Activated CD4-positive, alpha-beta T cell treated with anti-CD3 and anti-CD28 coated beads, Interleukin-2, amount 50 U/mL, for 4 hours (primary cell): ENCODE data around the gene KIF5C.

Experiments used
- DNase-seq, 2 experiments: peaks; one replicate each; pipeline ENCODE4 v3.0.0-alpha.2; 2020

Gene KIF5C

DNA sequence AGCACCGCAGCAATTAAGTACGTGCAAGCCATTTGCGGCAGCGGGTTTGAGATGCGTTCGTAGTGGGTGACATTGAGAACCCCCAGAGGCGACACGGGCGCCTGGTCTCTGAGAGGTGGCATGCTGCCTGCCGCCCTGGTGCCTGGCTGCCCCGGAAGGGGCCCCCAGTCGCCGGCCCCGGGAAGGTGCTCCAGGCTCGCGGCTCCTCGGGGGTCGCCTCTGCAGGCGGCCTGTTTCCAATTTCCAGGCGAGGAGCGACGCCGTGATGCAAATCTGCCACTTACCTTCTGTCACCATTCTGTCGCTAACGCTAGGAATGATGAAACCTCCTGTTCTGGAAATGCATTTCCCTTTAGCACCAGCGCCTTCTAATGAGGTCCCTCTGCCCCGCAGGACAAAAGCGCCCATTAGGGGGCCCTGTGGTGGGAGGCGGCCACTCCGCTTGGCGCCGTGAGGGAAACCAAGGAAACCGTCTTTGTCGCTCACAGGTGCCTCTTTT lies 13.0 kb downstream of the KIF5C start:
- DNase-seq = no peak

DNA sequence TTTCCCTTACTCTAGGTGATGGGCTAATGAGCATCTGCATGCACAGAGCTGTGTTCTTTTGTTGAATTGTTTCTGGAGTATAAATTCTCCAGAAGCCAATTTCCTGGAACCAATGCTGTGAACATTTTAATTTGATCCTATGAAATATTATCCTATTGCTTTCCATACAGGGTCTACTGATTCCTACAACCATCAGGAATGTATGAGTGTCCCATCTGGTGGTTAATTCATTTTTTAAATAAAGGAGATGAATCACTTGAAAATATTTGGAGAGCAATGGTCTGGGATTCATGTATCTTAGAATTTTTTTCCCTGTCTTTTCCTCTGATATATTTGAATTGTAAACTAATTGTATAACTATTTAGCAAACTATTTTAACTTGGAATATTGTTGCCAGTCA lies 14.0 kb downstream of the KIF5C start:
- no peak for DNase-seq

DNA sequence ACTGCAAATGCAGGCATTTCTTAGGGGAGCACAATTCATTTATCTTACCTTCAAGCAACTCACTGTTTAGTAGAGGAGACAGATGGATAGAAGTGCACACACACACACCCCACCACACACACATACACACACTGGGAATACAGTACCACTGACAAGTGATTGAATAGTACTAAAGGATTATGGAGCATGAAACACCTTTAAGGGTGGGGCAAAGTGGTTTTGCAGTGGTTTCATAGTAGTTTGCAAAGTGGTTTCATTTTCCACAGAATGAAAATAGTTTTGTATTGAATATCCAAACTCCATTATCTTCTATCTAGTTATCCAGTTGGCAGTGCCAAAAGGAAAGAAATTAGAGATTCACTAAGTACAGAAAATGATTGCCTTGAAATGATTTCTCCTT lies 18.9 kb downstream of the KIF5C start:
- no peak for DNase-seq

DNA sequence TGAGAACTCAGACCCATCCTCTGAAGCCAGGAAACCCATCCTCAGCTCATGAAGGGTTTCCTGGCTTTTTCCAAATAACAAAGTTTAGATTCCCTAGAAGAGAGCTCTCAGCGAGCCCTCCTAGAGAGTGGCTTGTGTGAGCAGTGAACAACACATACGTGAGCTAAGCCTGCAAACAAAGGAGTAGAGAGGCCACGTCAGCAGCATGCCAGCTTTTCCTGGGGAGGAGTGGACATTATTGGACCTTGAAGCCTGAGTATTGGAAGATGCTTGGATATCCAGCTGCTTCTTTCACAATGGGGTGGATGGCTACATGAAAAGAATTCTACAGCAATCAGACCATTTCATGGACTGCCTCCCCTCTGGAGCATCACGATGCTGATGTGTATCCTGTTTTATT lies 21.1 kb downstream of the KIF5C start:
- no peak for DNase-seq

DNA sequence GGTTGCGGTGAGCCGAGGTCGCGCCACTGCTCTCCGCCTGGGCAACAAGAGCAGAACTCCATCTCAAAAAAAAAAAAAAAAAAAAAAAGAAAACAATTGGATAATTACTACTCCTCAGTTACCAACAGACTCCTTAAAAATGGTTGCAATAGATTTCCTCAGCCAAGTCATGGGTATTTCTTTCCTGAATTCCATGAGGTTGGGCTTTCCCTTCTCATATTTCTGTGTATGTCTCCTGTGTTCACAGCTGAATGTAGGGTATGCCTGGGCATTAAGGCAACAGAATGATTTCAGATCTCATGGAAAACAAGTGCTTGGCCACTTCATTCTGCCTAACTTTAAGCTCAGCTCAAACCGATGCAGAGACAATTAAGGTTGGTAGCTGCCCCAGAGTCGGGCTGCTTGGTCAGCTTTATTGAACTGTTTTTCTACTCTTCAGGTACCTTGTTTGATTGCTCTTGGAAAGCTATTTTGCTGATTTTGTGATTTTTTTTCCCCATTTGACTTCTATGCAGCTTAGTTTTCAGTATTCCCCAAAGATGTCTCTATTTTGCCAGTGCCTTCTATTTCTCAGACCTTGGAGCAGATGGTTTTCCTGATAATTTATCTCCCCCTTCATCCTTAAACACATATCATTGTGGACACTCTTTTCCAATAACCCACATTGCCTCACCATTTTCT lies 24.8 kb downstream of the KIF5C start:
- no peak for DNase-seq

DNA sequence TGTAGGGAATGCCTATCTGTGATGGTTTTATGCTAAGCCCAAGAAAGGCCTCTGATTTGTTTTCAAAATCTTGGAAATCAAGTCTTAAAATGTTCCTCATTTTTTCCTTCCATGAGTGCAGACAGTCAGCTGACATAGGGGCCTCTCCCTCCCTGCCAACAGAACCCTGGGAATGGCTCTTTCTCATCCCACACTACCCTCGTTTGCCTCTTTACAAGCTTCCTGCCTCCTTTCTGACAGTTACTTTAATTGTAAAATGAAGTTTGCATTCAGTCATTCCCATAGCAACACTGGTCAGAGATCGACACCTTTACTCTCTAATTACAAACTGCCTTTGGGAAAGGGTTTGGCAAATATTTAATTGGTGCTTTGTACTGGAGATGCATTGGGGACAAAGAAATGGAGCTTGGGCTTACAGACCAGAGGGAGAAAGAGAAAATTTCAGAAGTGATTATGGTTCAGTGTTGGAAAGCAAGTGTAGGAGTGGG lies 25.4 kb downstream of the KIF5C start:
- no peak for DNase-seq

DNA sequence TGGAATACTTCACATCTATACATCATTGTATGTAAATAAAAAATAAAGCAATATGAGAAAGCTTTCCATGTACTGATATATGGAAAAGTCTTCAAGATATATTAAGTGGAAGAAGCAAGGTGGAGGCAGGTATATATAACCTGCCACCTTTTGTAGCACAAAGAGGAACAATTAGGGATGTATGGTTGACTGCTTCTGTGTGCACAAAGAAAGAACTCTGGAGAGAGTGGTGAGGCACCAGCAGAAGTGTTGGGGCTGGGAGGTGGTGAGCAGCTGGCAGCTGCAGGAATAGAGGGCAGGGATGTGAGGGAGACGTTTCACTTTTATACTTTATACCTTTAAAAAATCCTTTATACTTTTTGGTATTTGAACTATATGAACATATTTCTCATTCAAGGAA lies 26.1 kb downstream of the KIF5C start:
- no peak for DNase-seq

DNA sequence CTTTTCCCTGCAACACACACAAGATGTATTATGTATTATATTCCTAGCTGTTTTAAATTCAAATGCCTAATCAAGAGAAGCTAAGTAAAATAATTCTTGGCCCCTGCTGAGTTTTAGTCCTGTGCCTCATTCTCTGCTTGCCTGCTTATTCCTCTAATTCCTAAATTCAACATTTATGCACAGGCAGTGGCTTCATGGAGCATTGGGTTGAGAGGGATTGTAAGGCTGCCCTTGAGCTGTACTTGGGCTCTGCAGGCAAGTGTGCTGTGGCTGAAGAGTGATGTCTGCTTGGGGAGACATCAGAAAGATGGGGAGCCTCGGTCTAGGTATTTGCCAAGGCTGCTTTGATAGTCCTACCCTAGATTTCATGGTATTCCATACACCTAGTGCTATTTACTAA lies 27.8 kb downstream of the KIF5C start:
- DNase-seq = no peak

DNA sequence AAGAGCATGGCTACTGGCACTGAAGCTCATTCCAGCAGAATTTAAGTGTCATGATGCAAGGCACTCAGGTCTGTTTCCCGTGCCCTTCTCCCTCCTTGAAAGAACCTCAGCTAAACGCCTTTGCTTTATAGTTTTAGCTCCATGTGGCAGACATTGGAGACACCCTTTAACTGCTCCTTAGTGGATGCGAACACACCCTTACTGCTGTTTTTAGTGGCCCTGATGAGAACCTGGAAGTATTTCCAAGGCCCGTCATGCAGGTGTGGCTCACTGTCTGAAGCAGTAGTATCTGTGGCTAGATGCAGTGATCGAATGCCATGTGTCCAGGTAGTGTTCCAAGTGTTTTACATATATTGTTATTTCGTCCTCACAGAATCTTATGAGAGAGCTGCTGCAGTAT lies 28.3 kb downstream of the KIF5C start:
- DNase-seq = no peak

DNA sequence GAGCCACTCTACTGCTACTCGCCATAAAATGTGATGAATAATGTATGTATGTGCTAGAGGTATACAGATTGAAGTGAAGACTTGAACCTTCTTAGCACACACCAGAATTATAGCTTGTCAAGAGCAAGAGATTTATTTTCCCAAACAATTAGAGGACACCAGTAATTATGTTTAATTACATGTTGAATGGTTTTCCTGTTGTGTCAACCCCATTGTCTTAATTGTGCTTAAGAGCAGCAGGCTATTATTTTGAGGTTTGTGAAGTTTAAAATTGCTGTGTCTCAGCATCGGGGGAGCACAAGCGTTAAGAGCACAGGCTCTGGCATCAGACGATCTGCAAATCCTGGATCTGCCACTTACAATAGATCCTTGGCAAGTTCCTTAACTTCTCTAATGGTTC lies 29.0 kb downstream of the KIF5C start:
- DNase-seq = no peak

DNA sequence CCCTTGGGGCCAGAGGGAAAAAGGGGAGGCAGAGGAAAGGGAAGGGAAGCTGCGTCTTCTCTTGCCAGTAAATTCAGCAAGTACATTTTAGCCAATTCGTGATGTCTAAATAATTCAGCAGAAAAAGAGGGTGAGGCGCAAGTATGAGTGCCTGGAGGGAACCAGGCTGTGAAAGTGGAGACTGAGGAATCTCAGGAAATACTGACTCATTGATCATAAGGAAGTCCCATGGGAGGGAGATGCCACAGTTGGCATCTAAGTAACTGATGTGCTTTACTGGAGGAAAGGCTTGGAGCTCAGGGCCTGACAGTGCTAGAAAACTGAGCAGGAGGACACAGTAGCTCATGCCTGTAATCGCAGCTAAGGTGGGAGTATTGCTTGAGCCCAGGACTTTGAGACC lies 31.1 kb downstream of the KIF5C start:
- no peak for DNase-seq

DNA sequence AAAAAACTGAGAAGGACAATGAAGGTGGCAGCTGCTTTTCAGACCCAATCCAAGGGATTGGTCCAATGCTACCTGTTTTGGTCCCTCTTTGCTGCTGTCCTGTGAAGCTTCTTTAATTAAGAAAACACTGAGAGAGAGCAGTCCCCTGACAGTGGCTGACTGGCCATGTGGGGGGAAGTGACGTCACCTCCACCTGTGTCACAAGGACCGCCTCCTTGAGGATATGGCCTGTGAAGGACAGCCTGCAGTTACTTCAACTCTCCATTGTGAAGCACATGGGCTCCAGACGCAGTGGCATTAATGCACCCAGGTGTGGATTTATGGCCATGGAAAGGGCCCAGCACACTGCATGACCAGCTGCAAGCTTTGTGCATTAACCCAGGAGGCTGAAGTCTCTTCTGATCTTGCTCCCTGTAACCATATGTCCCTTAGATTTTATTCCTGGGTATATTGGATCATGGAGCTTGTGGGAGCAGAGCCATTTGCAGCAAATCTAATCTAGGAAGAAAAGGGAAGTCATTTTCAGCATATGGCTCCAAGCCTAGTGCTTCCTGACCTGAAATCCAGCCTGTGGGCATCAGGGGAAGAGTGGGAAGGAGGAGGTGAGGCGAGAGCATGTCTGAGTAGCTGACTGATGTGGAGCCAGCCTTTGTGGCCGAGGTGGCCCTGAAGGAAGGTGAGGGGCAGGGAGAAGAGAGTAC lies 32.2 kb downstream of the KIF5C start:
- DNase-seq = no peak

DNA sequence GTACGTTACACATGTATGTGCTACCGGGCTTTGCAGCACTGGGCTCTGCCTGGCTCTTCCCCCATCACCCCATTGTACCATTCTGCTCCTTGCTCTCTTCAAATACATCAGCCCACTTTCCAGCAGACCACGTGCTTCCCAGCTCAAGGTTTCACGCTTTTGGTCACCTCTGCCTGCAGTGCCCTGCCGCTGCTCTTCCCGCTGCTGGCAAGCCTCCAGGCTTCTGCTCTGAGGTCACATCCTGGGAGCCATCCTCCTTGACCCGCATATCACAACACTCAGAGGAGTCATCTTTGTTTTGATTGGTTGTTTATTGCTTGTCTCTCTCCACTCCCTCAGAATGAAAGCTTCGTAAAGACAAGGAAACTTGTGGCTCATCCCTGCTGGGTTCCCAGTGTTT lies 34.1 kb downstream of the KIF5C start:
- DNase-seq = no peak

DNA sequence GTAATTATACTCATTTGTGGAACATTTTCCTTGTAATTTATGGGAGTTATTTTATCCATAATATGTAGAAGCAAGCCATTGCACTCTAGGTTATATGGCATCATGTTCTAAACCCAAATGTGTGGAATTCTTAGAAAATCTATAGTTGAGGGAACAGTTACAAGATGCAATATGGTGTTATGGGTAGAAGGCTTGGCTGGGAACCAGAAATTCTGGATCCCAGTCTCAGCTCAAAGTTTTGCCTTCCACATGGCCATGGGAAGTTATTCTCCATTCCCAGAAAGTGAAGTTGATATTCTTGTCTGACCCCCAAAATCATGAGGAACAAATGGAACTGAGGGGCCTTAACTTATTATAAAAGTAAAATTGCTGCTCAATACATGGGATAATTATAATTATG lies 38.0 kb downstream of the KIF5C start:
- DNase-seq = no peak

DNA sequence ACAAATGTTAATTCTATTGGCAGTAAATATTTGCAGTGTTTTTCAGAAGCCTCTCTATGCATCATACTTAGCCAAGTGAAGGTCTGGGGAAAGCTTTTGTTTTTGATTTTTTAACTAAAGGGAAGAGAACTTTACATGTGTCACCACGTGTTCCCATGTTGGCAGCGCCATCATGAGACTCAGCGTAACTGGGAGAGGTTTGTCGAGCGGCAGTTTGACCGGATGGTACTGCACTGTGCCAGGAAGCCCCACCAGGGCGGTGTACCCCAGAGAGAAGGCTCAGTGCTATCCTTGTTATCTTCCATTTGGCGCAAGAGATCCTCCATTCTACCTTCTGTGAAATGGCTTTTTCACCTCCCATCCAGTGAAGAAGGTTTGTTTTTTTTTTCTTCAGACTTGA lies 38.5 kb downstream of the KIF5C start:
- DNase-seq = no peak

DNA sequence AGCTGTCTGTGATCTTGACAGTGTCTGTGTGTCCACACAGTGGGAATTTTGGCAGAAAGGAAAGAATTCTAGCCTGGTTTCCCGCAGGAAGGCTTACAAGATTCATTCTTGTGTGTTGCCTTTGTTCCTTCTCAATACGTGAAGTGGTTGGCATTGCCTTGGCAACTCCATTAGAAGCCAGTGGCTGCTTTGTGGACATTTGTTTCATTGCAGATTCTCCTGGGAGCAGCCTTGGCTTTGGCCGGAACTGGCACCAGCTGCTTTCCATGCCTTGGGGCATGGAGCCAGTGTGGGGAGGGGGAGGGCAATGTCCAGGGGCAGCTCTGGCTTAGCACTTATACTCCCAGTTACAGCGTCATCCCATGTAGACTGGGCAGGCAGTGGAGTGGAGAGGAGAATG lies 39.4 kb downstream of the KIF5C start:
- DNase-seq = no peak

DNA sequence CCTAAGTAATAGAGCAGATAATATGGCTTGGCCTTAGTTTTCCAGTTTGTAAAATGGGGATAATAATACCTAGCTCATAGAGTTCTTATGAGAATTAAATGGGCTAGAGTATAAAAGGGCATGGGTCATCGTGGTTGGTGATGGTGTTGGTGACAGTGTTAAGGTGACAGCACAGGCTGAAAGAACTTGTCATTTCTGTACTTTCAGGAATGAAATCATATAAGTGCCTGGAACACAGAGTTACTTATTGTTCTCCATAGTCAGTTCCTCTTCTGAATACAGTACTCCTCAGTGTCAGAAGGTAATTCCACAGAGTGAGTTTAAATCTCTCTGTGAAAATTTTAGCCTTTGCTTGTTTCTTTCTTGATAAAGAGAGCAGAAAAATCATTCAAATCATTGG lies 42.4 kb downstream of the KIF5C start:
- no peak for DNase-seq

DNA sequence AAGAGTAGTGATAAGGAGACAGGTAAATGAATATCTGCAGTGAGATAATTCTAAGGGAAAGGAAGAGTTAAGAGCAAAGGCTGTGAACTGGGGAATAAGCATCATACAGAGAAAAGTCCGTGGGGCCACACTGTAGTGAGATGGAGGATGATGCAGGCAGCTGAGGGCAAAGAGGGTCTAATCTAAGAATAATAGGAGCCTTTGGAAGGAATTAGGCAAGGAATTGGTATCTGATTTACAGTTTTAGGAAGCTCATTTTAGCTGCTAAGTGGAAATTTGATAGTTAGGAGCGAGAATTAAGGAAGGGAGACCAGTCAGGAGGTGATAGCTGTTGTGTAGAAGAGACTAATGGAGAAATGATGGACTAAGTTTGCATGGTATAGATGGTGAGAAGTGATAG lies 43.5 kb downstream of the KIF5C start:
- DNase-seq = no peak

DNA sequence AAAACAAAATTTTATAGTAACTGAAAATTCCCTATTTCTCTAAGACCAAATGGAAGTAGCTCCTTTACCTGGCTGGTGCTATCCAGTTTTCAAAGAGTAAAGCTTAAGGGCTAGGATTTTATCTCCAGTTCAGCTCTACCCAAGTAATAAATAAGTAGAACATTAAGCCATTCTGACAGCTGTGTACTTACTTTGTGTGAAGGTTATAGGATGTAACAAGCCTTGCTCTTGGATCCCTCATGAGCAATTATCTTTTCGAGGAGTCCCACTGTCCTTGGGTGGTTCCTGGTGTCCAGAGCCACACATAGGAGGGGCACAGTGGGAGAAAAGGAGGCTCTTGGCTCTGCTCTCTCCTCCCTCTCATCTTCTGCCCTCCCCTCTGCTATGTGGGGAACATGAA lies 45.5 kb downstream of the KIF5C start:
- no peak for DNase-seq

DNA sequence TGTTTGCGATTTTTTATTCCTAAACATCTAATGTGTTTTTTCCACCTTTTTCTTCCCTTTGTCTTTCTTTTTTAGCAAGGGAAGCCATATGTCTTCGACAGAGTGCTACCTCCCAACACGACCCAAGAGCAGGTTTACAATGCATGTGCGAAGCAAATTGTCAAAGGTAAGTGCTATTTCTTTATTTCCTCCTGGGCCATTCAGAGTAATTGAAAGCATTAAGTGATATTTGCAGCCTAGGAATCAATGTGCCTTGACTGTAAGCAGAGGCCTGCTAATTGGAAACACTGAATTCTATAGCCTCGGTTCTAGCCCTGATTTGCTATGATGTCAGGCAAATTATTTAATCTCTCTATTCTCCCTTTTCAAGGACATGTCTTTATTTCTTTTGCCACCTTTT lies 47.0 kb downstream of the KIF5C start:
- no peak for DNase-seq

DNA sequence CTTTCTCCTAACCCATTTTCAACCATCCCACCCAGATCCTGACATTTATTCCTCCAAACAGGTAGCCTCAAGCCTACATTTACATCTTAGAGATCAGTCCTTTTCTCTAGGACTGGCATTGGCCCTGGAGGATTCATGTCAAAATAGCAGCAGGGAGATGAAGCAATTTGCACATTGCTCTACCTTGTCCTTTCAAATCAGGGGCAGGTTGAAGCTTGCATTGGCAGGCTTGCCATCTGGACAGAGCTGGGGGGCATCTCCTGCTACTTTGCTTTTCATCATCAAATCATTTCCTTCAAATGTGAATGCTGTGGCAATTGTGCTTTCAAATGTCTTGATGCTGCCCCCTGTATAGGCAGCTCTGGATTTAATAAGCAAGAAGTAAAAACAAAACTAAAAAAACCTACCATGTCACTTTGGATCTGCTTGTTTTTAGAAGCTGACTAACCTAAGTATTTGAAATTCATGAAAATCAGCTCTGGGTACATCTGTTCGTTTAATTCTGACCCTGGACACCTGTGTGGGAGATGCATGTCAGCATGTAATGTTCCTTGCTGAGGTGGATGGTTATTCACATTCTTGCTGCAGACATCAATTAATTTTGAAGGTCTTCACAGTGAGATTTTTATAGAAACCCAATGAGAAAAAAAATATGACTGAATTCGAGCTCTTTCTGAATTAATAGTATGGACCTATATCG lies 47.9 kb downstream of the KIF5C start:
- DNase-seq = no peak

DNA sequence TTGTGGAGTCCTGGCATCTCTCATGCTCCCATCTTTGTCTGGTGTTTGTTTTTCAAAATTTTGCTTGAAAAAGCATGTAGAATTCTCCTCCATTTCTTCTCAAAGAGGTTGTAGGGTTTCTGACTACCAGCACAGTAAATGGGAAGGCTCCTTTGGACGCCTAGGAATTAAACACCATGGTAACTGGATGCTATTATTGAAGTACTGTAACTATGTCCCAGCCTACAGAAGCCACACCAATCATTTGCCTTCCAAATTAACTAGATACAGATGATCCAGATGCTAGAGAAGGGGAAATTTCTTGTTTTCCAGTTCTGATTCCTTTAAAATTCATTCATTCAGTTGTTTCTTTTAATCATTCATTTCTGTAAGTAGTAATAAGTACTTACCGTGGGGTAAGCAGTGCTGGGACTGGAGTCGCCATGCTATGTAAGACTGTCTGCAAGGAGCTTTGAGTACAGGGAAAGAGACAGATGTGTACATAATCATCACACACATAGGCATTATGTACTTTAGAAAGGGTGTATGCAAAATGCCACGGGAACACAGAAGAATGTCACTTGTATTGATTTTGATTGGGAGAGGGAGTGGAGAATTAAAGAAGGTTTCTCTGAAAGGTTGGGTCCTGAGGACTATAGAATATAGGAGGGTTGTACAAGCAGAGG lies 49.6 kb downstream of the KIF5C start:
- no peak for DNase-seq

DNA sequence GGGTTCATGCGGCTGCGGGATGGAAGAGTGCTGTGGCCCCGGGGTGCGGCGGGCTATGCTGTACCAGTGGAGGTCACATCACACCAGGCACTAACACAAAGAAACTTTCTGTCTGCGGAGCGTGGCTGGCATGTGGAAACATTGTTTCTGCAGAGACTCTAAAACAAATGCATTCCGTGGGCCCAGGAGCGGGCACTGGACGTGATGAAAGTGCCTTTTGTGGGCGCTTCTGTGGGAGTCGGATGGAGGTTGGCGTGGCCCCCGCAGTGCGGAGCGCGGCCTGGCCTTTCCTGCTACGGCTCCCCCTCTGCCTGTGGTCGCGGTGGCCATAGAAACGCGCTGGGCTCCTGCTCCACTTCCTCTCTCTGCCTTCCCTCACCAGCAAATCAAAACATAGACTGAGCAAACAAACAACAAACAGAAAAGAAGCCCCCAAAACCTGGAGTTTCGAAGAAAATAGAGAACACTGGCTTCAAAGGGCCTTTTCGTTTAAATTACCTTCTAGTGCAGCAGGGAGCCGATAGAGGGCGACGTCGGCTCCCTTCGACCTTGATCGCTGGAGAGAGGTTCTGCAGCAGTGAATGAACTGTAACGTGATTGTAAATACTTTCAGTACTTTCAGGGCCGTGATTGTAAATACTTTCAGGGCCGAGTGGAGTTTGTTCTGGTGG lies 51.4 kb downstream of the KIF5C start:
- DNase-seq = peak; percentile 34 to 36
